MCF 10A (cell line): ENCODE measurements around the gene SOCS3. TPM values are rescaled to one million over a fixed set of nuclear protein-coding genes. Genes with fewer than 3 reads are reported as not detected.

Experiments used
- BruUV-seq: library from RNA; stranded (reverse); fragments of 400-500 nt; replicated peaks from 2 replicates; lab custom pipeline; 2021; lab: Mats Ljungman, UMichigan
- CTCF ChIA-PET: fragments of 300-600 bp; sonication (Branson Sonifier 250); formaldehyde crosslinking; extraction: SDS; loops from one replicate; lab custom pipeline; 2021; ENCODE audit warnings: antibody characterized with exemption, inconsistent platforms; lab: Yijun Ruan, JAX
- POLR2A ChIA-PET: fragments of 300-600, 350-650 bp; sonication (Branson Sonifier 250); formaldehyde crosslinking; extraction: SDS; loops from one replicate; lab custom pipeline; 2020; ENCODE audit warnings: antibody characterized with exemption, inconsistent platforms; lab: Yijun Ruan, JAX
- DNase-seq: peaks from one replicate; pipeline ENCODE4 v3.0.0-alpha.2; 2018; ENCODE audit not compliant: unreplicated experiment
- H3K27ac Mint-ChIP-seq: one replicate; pipeline ENCODE4 v1.8.0; 2022; ENCODE audit warnings: mild to moderate bottlenecking, low read depth, mixed read lengths; ENCODE audit not compliant: unreplicated experiment
- H3K27me3 Mint-ChIP-seq: one replicate; pipeline ENCODE4 v1.8.0; 2022; ENCODE audit warnings: mixed read lengths; ENCODE audit not compliant: insufficient read depth, unreplicated experiment
- H3K36me3 Mint-ChIP-seq: one replicate; pipeline ENCODE4 v1.8.0; 2022; ENCODE audit warnings: mild to moderate bottlenecking, moderate library complexity, mixed read lengths; ENCODE audit not compliant: insufficient read depth, unreplicated experiment
- H3K4me1 Mint-ChIP-seq: one replicate; pipeline ENCODE4 v1.8.0; 2022; ENCODE audit warnings: mixed read lengths; ENCODE audit not compliant: insufficient read depth, unreplicated experiment
- H3K4me3 Mint-ChIP-seq: one replicate; pipeline ENCODE4 v1.8.0; 2022; ENCODE audit warnings: mild to moderate bottlenecking, moderate library complexity, mixed read lengths; ENCODE audit not compliant: unreplicated experiment
- H3K9me3 Mint-ChIP-seq: one replicate; pipeline ENCODE4 v1.8.0; 2022; ENCODE audit warnings: mixed read lengths; ENCODE audit not compliant: unreplicated experiment
- CTCF ChIP-seq: fragments of 200-600 bp; IDR thresholded peaks from one replicate; pipeline ENCODE4 v1.8.0; 2022; ENCODE audit warnings: antibody characterized with exemption, mild to moderate bottlenecking; ENCODE audit not compliant: unreplicated experiment
- intact Hi-C: fragments of 100-400 bp; cut with micrococcal nuclease; formaldehyde crosslinking; loops from 2 replicates; pipeline ENCODE4 v1.14.1; 2022
- total RNA-seq: library from RNA; stranded (reverse); gene quantifications from 2 replicates; pipeline ENCODE4 v1.2.3, GENCODE V29; 2022

The SOCS3 gene
- total RNA-seq, 1 experiment from 2014 or later: 2.5 TPM

- Mint-ChIP-seq H3K27ac (no peak overlapping the region), H3K27me3 (no peaks in the 10 kb centered on the region), H3K9me3 (no peaks in the 10 kb centered on the region), H3K4me1 (peaks cover 29% of the 10 kb centered on the region), H3K4me3 (no peak overlapping the region), H3K36me3 (peaks cover 7% of the 10 kb centered on the region)
- ChIA-PET POLR2A (interaction anchor here (0.6 to 0.7 kb wide), 2 partner anchors 16 to 231 kb away, joined by 3 read pairs; no protein-coding TSS in a partner anchor), CTCF (interaction anchor here (0.7 to 1.2 kb wide), 2 partner anchors 98 to 711 kb away, joined by 3 read pairs; no protein-coding TSS in a partner anchor)
- no peak for DNase-seq
- no peak for TF ChIP-seq CTCF
- intact Hi-C loops: no loop called here
- BruUV-seq: no TSS peak
Observed at GRCh38 chr17:78348055-78348770, 11.7 kb downstream of the SOCS3 start.

- ChIA-PET CTCF (interaction anchor here (1.2 kb wide), 1 partner anchor 97 kb away, joined by 3 read pairs; no protein-coding TSS in a partner anchor), POLR2A (no interaction called here)
- BruUV-seq: no TSS peak
- intact Hi-C loops: no loop called here
- TF ChIP-seq CTCF: no peak
- no peak overlapping the region for H3K27ac Mint-ChIP-seq
- no peaks in the 10 kb centered on the region for H3K9me3 Mint-ChIP-seq
- no peaks in the 10 kb centered on the region for H3K27me3 Mint-ChIP-seq
- no peak for DNase-seq
- H3K4me1 Mint-ChIP-seq: peaks cover 35% of the 10 kb centered on the region
- H3K4me3 Mint-ChIP-seq: no peak overlapping the region
- peaks cover 7% of the 10 kb centered on the region for H3K36me3 Mint-ChIP-seq
Observed at GRCh38 chr17:78347453-78347852, 12.4 kb downstream of the SOCS3 start.

- peaks cover 7% of the 10 kb centered on the region for H3K36me3 Mint-ChIP-seq
- no peak overlapping the region for H3K4me3 Mint-ChIP-seq
- ChIA-PET CTCF (no interaction called here), POLR2A (no interaction called here)
- no peak for TF ChIP-seq CTCF
- intact Hi-C loops: no loop called here
- peak; percentile 48 for DNase-seq
- no peaks in the 10 kb centered on the region for H3K9me3 Mint-ChIP-seq
- H3K27ac Mint-ChIP-seq: no peak overlapping the region
- no TSS peak for BruUV-seq
- H3K27me3 Mint-ChIP-seq: no peaks in the 10 kb centered on the region
- peaks cover 33% of the 10 kb centered on the region for H3K4me1 Mint-ChIP-seq
Observed at GRCh38 chr17:78346605-78347250, 13.1 kb downstream of the SOCS3 start.

GRCh38 chr17:78345791-78346494 is 13.9 kb downstream of the SOCS3 start:
- Mint-ChIP-seq H3K27me3 (no peaks in the 10 kb centered on the region), H3K4me3 (no peak overlapping the region), H3K9me3 (no peaks in the 10 kb centered on the region), H3K27ac (no peak overlapping the region), H3K4me1 (peaks cover 30% of the 10 kb centered on the region), H3K36me3 (peaks cover 7% of the 10 kb centered on the region)
- POLR2A ChIA-PET: no interaction called here
- intact Hi-C loops: no loop called here
- CTCF ChIA-PET: no interaction called here
- no peak for DNase-seq
- BruUV-seq: no TSS peak
- no peak for TF ChIP-seq CTCF
